Caco-2 (cell line): Measurements from ENCODE around the gene LDAH. TPM values are rescaled to one million over a fixed set of nuclear protein-coding genes. Genes with fewer than 3 reads are reported as not detected.

Experiments used
- BruUV-seq: library from RNA; stranded (reverse); fragments of 400-500 nt; replicated peaks from 2 replicates; lab custom pipeline; 2021; lab: Mats Ljungman, UMichigan
- CTCF ChIA-PET: fragments of 300-600 bp; sonication (Branson Sonifier 250); formaldehyde crosslinking; loops from one replicate; lab custom pipeline; 2022; ENCODE audit warnings: antibody characterized with exemption; lab: Charles Lee
- POLR2A ChIA-PET: fragments of 300-600 bp; sonication (Branson Sonifier 250); formaldehyde crosslinking; loops from one replicate; lab custom pipeline; 2022; ENCODE audit warnings: antibody characterized with exemption; lab: Charles Lee
- DNase-seq, 2 experiments: peaks; one replicate each; pipeline versions ENCODE4 v3.0.0 to v3.0.0-alpha.2; 2020 to 2022
- H3K27me3 ChIP-seq: replicated peaks from 2 replicates; pipeline ENCODE4 v1.6.0; 2011; ENCODE audit warnings: low read length; ENCODE audit not compliant: control insufficient read depth, insufficient read depth
- H3K36me3 ChIP-seq: 2 replicates; pipeline ENCODE4 v1.5.1; 2011; ENCODE audit warnings: low read length; ENCODE audit not compliant: control insufficient read depth, insufficient read depth
- H3K4me1 ChIP-seq: fragments of 250-450 bp; sonication (Bioruptor Pico); 2 replicates; pipeline ENCODE4 v1.5.1; 2020; ENCODE audit warnings: mild to moderate bottlenecking
- H3K4me3 ChIP-seq: 2 replicates; pipeline ENCODE4 v1.5.1; 2011; ENCODE audit warnings: low read depth, mild to moderate bottlenecking, control low read depth, low read length
- H3K9me3 ChIP-seq: fragments of 250-450 bp; sonication (Bioruptor Pico); 2 replicates; pipeline ENCODE4 v1.5.1; 2020; ENCODE audit warnings: mild to moderate bottlenecking, moderate library complexity
- H3K27ac Mint-ChIP-seq: one replicate; pipeline ENCODE4 v1.8.0; 2022; ENCODE audit warnings: mixed read lengths; ENCODE audit not compliant: unreplicated experiment
- H3K27me3 Mint-ChIP-seq: one replicate; pipeline ENCODE4 v1.8.0; 2022; ENCODE audit warnings: mixed read lengths; ENCODE audit not compliant: insufficient read depth, unreplicated experiment
- H3K36me3 Mint-ChIP-seq: one replicate; pipeline ENCODE4 v1.8.0; 2022; ENCODE audit warnings: mild to moderate bottlenecking, mixed read lengths; ENCODE audit not compliant: insufficient read depth, unreplicated experiment
- H3K4me1 Mint-ChIP-seq: one replicate; pipeline ENCODE4 v1.8.0; 2022; ENCODE audit warnings: low read depth, mixed read lengths; ENCODE audit not compliant: unreplicated experiment
- H3K4me3 Mint-ChIP-seq: one replicate; pipeline ENCODE4 v1.8.0; 2022; ENCODE audit warnings: mild to moderate bottlenecking, moderate library complexity, mixed read lengths; ENCODE audit not compliant: unreplicated experiment
- H3K9me3 Mint-ChIP-seq: one replicate; pipeline ENCODE4 v1.8.0; 2022; ENCODE audit warnings: mixed read lengths; ENCODE audit not compliant: unreplicated experiment
- intact Hi-C: fragments of 100-400 bp; cut with micrococcal nuclease; formaldehyde crosslinking; loops from one replicate; pipeline ENCODE4 v1.10.0; 2022; ENCODE audit not compliant: unreplicated experiment
- total RNA-seq: library from RNA; stranded (reverse); gene quantifications from 2 replicates; pipeline ENCODE4 v1.2.3, GENCODE V29; 2022
- TF ChIP-seq, protein P1 (sequence below), 2 experiments: fragments of 200-600 bp in 1 of 2; IDR thresholded peaks; 1 replicate in 1 of 2; 2 replicates in 1 of 2; pipeline versions ENCODE4 v1.5.1 to v1.8.0; 2011 to 2022; ENCODE audit warnings: antibody characterized with exemption in 1 of 2, control low read depth in 1 of 2, inconsistent platforms in 1 of 2, low read depth in 1 of 2, low read length in 1 of 2, mild to moderate bottlenecking in 1 of 2, moderate library complexity in 1 of 2; ENCODE audit not compliant: insufficient read depth in 1 of 2, severe bottlenecking in 1 of 2, unreplicated experiment in 1 of 2

LDAH gene
- total RNA-seq, 1 experiment from 2014 or later: 40.5 TPM

DNA sequence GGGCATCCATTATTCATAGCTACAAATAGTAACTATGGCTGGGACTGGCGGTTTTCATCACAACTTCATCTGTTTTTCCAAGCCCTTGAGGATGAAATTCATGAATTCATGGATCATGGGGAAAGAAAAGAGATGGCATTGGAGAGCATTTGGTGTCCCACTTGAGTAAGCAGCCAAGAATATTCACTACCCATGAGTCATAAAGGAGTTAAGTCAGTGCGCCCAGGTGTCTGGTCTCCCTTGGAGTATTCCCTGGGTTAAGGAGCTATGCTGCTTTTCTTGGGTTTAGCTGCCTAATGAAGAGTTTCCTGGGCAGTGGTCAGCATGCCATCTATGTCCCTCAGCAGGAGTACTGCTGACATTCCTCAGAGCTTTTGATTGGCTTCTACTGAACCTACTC lies 21.3 kb upstream of the LDAH start:
- TF ChIP-seq, protein P1, sequence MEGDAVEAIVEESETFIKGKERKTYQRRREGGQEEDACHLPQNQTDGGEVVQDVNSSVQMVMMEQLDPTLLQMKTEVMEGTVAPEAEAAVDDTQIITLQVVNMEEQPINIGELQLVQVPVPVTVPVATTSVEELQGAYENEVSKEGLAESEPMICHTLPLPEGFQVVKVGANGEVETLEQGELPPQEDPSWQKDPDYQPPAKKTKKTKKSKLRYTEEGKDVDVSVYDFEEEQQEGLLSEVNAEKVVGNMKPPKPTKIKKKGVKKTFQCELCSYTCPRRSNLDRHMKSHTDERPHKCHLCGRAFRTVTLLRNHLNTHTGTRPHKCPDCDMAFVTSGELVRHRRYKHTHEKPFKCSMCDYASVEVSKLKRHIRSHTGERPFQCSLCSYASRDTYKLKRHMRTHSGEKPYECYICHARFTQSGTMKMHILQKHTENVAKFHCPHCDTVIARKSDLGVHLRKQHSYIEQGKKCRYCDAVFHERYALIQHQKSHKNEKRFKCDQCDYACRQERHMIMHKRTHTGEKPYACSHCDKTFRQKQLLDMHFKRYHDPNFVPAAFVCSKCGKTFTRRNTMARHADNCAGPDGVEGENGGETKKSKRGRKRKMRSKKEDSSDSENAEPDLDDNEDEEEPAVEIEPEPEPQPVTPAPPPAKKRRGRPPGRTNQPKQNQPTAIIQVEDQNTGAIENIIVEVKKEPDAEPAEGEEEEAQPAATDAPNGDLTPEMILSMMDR (IDR thresholded peaks at IDR 0.05; ENCODE audit: insufficient read depth in 1 of 2, low read depth in 1 of 2, low read length in 1 of 2, severe bottlenecking in 1 of 2, unreplicated experiment in 1 of 2): no peak
- peaks cover 21% of the 10 kb centered on the region for H3K27me3 Mint-ChIP-seq
- no peaks in the 10 kb centered on the region for H3K36me3 Mint-ChIP-seq

DNA sequence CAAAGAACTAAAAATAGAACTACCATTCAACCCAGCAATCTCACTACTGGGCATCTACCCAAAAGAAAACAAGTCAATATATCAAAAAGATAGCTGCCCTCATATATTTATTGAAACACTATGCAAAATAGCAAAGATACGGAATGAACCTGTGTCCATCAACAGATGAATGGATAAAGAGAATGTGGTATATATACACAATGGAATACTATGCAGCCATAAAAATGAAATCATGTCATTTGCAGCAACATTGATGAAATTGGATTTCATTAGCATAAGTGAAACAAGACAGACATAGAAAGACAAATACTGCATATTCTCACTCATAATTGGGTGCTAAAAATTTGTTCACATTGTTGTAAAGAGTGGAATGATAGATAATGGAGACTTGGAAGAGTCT lies 16.2 kb upstream of the LDAH start:
- BruUV-seq: no TSS peak
- TF ChIP-seq, protein P1 (IDR thresholded peaks at IDR 0.05; ENCODE audit: insufficient read depth in 1 of 2, low read depth in 1 of 2, low read length in 1 of 2, severe bottlenecking in 1 of 2, unreplicated experiment in 1 of 2): no peak
- Histone ChIP-seq H3K4me1 (no peaks in the 10 kb centered on the region), H3K9me3 (no peaks in the 10 kb centered on the region), H3K4me3 (no peak overlapping the region), H3K27me3 (no peaks in the 10 kb centered on the region), H3K36me3 (no peaks in the 10 kb centered on the region)
- CTCF ChIA-PET: no interaction called here
- Mint-ChIP-seq H3K9me3 (no peaks in the 10 kb centered on the region), H3K36me3 (no peaks in the 10 kb centered on the region), H3K27ac (no peak overlapping the region), H3K4me1 (no peaks in the 10 kb centered on the region), H3K27me3 (peaks cover 19% of the 10 kb centered on the region), H3K4me3 (no peak overlapping the region)
- intact Hi-C loops: no loop called here
- no peak for DNase-seq
- POLR2A ChIA-PET: no interaction called here

More for the DNA sequence above, 21.3 kb upstream of the LDAH start:
- no peak for DNase-seq
- no peaks in the 10 kb centered on the region for H3K9me3 Mint-ChIP-seq
- no peak overlapping the region for H3K27ac Mint-ChIP-seq
- H3K4me3 Mint-ChIP-seq: no peak overlapping the region
- H3K4me1 Mint-ChIP-seq: no peaks in the 10 kb centered on the region
- ChIA-PET POLR2A (no interaction called here), CTCF (interaction anchor here (0.5 kb wide), 1 partner anchor 180 kb away, joined by 3 read pairs; no protein-coding TSS in a partner anchor)
- H3K4me1 ChIP-seq: no peaks in the 10 kb centered on the region
- intact Hi-C loops: no loop called here
- H3K4me3 ChIP-seq: no peak overlapping the region
- H3K27me3 ChIP-seq: no peaks in the 10 kb centered on the region
- H3K36me3 ChIP-seq: no peaks in the 10 kb centered on the region
- H3K9me3 ChIP-seq: no peaks in the 10 kb centered on the region
- BruUV-seq: no TSS peak

DNA sequence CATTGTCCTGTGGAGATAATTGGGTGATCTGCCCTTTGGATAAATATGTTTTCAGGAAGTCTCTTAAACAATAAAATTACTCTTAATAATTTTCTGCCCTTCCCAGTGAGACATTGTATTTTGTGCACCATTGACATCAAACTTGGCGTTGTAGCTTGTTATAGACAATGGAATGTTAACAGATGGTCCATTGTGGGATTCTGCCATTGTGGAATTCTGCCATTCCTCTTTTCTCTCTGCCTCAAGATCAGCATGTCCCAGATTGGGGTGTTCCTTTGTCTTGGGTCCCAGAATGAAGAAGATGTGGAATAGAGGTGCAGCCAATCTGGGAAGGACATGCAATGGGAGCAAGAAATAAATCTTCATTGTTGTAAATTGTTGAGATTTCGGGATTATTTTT lies 15.1 kb upstream of the LDAH start:
- H3K9me3 Mint-ChIP-seq: no peaks in the 10 kb centered on the region
- ChIA-PET POLR2A (no interaction called here), CTCF (no interaction called here)
- no peak overlapping the region for H3K27ac Mint-ChIP-seq
- H3K36me3 Mint-ChIP-seq: no peaks in the 10 kb centered on the region
- Histone ChIP-seq H3K36me3 (no peaks in the 10 kb centered on the region), H3K4me1 (no peaks in the 10 kb centered on the region), H3K4me3 (no peak overlapping the region), H3K9me3 (no peaks in the 10 kb centered on the region), H3K27me3 (no peaks in the 10 kb centered on the region)
- intact Hi-C loops: no loop called here
- H3K4me3 Mint-ChIP-seq: no peak overlapping the region
- TF ChIP-seq, protein P1 (IDR thresholded peaks at IDR 0.05; ENCODE audit: insufficient read depth in 1 of 2, low read depth in 1 of 2, low read length in 1 of 2, severe bottlenecking in 1 of 2, unreplicated experiment in 1 of 2): no peak
- BruUV-seq: no TSS peak
- H3K27me3 Mint-ChIP-seq: peaks cover 19% of the 10 kb centered on the region
- no peaks in the 10 kb centered on the region for H3K4me1 Mint-ChIP-seq
- DNase-seq: no peak
